Rectal smooth muscle tissue (tissue), 1 donor: ENCODE measurements around the gene MYH13.
"Not testable (repeated sequence)": the region's sequence is repeated elsewhere in the genome, so short reads cannot be mapped to it uniquely, and the experiment has no call there.

Experiments used
- H3K27ac ChIP-seq: one replicate; pipeline ENCODE4 v1.7.0; 2013; ENCODE audit warnings: low read depth, low read length, inconsistent platforms
- H3K27me3 ChIP-seq: one replicate; pipeline ENCODE4 v1.7.0; 2013; ENCODE audit warnings: low read length; ENCODE audit not compliant: control insufficient read depth, insufficient read depth
- H3K36me3 ChIP-seq: one replicate; pipeline ENCODE4 v1.7.0; 2013; ENCODE audit warnings: low read length; ENCODE audit not compliant: control insufficient read depth, insufficient read depth
- H3K4me1 ChIP-seq: one replicate; pipeline ENCODE4 v1.7.0; 2013; ENCODE audit warnings: low read length; ENCODE audit not compliant: control insufficient read depth, insufficient read depth
- H3K4me3 ChIP-seq: one replicate; pipeline ENCODE4 v1.7.0; 2013; ENCODE audit warnings: low read length
- H3K9ac ChIP-seq: one replicate; pipeline ENCODE4 v1.7.0; 2013; ENCODE audit warnings: low read length

The MYH13 gene

DNA sequence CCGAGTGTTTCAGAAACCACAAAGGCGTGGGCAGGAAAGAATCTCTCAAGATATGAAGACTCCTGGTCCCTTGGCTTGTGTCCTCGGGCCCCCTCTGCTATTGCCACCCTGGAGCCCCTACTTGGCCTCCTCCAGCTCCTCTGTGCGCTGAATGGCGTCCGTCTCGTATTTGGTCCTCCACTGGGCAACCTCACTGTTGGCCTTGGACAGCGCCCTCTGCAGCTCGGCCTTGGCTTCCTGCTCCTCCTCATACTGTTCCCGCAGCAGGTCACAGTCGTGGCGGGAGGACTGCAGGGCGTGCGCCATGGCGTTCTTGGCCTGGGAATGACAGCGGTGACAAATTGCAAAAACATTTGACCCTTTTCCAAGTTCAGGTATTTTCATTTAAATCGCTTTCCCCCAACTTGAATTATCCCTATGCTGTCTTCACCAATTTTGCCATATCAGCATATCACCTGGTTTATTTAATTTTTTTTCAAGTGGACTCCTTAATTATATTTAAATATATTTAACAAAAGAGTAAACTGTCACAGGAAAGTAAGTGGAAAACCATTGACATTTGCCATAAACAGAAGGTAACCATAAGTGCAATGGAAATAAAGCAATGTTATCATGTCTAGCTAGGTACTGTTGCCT is 59.7 kb downstream of the MYH13 start:
- Histone ChIP-seq H3K27ac (no peak overlapping the region), H3K4me1 (no peaks in the 10 kb centered on the region), H3K4me3 (no peak overlapping the region), H3K27me3 (no peaks in the 10 kb centered on the region), H3K36me3 (no peaks in the 10 kb centered on the region), H3K9ac (no peak overlapping the region)

DNA sequence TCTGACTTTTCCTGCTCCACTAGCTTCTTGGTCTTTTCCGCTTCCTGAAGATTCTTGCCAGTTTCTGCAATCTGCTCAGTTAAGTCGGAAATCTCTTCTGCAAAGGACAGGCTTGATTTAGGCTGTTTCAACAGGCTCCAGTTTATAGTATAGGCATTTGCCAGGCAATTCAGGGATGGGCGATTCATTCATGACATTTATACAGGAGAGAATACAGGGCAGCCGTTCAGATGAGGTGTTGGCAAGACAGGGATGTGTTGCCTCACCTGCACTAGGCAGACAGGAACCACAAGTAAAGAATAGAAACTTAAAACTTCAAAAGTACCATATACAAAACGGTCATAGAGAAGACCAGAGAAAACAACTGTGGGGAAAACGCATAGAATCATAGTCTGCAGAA is 61.7 kb downstream of the MYH13 start:
- H3K4me3 ChIP-seq = no peak overlapping the region
- H3K4me1 ChIP-seq = no peaks in the 10 kb centered on the region
- H3K36me3 ChIP-seq = no peaks in the 10 kb centered on the region
- H3K9ac ChIP-seq = no peak overlapping the region
- no peaks in the 10 kb centered on the region for H3K27me3 ChIP-seq
- no peak overlapping the region for H3K27ac ChIP-seq

DNA sequence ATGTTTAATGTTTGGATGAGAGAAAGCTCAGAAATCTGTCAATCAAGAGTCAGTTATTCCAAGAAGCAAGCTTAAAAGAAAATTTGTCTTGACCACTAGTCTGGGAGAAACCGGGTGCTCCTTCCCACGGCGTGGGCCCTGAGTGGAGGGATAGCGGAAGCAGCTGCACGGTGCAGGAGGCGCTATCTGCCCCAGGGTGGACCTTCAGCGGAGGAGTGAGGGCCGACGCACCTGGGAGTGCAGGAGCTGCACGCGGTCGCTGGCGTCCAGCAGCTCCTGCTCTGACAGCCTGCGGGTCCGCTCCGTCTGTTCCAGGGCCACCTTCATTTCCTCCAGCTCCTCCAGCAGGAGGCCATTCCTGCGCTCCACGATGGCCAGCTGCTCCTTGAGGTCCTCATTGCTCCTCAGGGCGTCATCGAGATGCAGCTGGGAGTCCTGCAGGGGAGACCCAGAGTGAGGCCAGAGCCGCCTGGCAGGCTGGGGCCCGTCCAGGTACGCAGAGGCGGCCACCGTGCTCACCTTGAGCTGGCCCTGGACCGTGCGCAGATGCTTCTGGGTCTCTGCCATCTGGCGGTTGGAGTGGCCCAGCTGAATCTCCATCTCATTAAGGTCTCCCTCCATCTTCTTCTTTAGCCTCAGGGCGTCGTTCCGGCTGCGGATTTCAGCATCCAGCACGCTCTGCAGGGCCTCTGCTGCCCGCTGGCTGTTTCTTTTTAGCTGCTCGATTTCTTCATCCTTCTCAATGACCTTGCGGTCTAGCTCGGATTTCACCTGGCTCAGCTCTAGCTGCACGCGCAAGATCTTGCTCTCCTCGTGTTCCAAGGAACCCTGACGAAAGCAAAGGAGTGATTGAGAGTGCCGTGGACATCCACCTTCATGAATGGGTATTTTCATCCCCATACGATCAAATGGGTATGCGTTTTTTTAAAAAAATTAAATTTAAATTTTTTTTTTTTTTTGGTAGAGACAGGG is 63.5 kb downstream of the MYH13 start:
- no peak overlapping the region for H3K27ac ChIP-seq
- no peaks in the 10 kb centered on the region for H3K4me1 ChIP-seq
- no peak overlapping the region for H3K9ac ChIP-seq
- H3K27me3 ChIP-seq = no peaks in the 10 kb centered on the region
- H3K36me3 ChIP-seq = no peaks in the 10 kb centered on the region
- H3K4me3 ChIP-seq = no peak overlapping the region

DNA sequence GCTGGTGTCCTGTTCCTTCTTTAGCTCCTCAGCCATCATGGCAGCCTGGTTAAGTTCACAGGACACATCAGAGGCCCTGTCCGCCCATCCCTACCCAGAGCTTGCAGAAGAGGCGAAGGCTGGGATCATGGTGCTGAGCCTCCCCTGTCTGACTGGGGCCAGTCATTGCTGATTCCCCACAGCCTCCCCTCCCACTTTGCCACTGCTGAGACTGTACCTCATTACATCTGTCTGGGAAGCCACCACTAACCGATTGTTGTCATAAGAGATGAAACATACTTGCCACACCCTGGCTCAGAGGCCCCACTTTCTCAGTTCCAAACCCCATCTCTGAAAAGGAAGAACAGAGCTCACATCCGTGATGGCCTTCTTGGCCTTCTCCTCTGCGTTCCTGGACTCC is 66.2 kb downstream of the MYH13 start:
- Histone ChIP-seq H3K4me1 (no peaks in the 10 kb centered on the region), H3K36me3 (no peaks in the 10 kb centered on the region), H3K27ac (no peak overlapping the region), H3K27me3 (no peaks in the 10 kb centered on the region), H3K4me3 (no peak overlapping the region), H3K9ac (no peak overlapping the region)

DNA sequence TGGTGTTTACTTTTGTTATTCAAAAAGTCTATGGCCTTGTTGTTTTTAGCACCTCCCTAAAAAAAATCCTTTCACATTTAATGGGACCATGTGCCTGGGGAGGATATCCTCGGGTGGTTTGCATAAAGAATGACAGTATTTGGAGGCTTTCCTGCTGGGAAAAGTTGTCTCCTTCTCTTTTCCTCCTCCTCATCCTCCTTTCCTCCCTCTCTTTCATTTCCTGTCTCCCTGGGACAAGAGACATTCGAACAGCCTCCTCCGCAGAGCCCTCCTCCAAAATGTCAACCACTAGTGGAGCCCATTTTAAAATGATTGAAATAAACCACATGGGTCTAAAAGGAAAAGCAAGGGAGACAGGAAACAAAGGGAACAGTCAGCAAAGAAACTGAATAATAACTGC is 67.4 kb downstream of the MYH13 start:
- Histone ChIP-seq H3K4me1 (no peaks in the 10 kb centered on the region), H3K9ac (no peak overlapping the region), H3K27me3 (no peaks in the 10 kb centered on the region), H3K4me3 (no peak overlapping the region), H3K36me3 (no peaks in the 10 kb centered on the region), H3K27ac (no peak overlapping the region)

DNA sequence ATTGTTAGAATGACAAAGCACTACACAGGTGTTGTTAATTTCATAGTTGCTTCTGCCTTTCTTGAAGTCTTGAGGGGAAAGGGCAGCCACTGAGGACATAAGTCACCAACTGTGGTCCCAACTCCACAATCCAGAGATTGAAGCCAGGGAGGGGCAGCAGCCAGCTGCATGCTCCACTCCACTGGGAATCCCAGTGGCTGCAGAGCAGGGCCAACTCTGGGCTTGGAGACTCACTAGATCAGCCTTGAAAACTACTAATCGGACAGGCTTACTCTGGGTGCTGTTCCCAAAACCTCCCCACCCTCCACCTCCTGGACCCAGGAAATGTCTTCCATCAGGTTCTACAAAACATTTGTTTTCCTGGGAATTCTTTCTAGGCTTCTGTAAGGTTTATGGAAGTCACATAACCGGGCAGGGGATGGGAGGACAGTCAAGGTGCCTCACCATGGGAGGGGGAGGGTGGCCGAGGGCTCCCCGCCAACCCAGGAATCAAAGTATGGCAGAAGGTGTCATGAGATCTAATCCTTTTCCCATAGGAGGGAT is 68.0 kb downstream of the MYH13 start:
- Histone ChIP-seq H3K27ac (no peak overlapping the region), H3K4me3 (no peak overlapping the region), H3K4me1 (no peaks in the 10 kb centered on the region), H3K36me3 (no peaks in the 10 kb centered on the region), H3K27me3 (no peaks in the 10 kb centered on the region), H3K9ac (no peak overlapping the region)

DNA sequence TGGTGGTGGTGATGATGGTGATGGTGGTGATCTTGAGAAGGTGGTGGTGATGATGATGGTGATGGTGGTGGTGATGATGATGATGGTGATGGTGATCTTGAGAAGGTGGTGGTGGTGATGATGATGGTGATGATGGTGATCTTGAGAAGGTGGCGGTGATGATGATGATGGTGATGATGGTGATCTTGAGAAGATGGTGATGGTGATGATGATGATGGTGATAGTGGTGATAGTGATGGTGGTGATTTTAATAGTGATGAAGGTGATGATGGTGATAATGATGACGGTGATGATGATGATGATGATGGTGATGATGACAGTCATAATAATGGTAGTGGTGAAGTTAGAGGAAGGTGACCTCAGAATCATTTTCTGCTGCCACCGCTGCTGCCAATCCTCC is 75.1 kb downstream of the MYH13 start:
- H3K27ac ChIP-seq = no peak overlapping the region
- H3K4me1 ChIP-seq = no peaks in the 10 kb centered on the region
- H3K27me3 ChIP-seq = no peaks in the 10 kb centered on the region
- H3K36me3 ChIP-seq = no peaks in the 10 kb centered on the region
- H3K4me3 ChIP-seq = no peak overlapping the region
- H3K9ac ChIP-seq = no peak overlapping the region

DNA sequence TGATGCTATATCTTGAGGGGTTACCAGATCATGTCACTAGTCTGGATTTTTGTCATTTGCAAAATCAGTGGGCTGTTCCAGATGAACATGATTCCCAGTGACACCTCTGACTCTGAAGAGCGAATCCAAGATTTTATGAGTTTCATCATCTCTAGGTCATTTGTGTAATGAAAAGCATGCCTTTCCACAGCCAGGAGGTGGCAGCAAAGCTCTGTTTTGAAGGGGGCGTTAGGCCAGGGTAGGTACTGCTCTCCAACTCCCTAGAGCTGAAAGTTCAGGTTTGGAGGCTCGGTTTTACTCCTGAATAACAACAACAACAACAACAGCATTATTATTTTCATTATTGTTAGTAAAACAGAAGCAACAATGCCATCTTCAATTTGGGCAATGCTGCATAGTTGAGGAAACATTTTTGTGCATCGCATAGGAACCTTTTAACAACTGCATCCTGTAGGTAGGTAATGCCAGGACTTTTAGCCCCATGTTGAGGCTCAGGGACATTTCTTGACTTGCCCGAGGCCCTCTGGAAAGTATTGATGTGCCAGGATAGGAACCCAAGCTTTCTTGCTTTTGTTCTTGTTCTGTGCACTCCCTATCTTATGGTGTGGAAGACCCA is 77.0 kb downstream of the MYH13 start:
- no peak overlapping the region for H3K9ac ChIP-seq
- no peaks in the 10 kb centered on the region for H3K36me3 ChIP-seq
- no peak overlapping the region for H3K4me3 ChIP-seq
- no peaks in the 10 kb centered on the region for H3K27me3 ChIP-seq
- no peak overlapping the region for H3K27ac ChIP-seq
- no peaks in the 10 kb centered on the region for H3K4me1 ChIP-seq

DNA sequence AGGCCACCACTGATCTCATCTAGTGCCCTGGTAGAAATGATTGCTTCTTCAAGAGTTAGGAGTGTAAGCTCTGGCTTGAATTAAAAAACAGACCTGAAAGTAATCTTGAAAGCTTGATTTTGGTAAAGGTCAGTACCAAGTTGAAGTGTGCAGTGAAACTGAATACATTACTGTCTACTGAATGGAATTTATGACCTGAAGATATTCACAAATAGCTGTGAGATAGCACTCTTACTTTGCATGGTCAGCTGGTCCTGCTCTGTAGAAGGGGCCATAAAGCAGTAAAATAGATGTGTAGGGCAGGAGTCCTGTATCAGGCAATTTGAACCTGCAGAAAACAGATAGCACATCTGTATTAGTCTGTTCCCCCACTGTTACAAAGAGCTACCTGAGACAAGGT is 78.6 kb downstream of the MYH13 start:
- H3K4me3 ChIP-seq = no peak overlapping the region
- H3K9ac ChIP-seq = no peak overlapping the region
- H3K27ac ChIP-seq = no peak overlapping the region
- H3K4me1 ChIP-seq = no peaks in the 10 kb centered on the region
- H3K27me3 ChIP-seq = no peaks in the 10 kb centered on the region
- H3K36me3 ChIP-seq = no peaks in the 10 kb centered on the region

DNA sequence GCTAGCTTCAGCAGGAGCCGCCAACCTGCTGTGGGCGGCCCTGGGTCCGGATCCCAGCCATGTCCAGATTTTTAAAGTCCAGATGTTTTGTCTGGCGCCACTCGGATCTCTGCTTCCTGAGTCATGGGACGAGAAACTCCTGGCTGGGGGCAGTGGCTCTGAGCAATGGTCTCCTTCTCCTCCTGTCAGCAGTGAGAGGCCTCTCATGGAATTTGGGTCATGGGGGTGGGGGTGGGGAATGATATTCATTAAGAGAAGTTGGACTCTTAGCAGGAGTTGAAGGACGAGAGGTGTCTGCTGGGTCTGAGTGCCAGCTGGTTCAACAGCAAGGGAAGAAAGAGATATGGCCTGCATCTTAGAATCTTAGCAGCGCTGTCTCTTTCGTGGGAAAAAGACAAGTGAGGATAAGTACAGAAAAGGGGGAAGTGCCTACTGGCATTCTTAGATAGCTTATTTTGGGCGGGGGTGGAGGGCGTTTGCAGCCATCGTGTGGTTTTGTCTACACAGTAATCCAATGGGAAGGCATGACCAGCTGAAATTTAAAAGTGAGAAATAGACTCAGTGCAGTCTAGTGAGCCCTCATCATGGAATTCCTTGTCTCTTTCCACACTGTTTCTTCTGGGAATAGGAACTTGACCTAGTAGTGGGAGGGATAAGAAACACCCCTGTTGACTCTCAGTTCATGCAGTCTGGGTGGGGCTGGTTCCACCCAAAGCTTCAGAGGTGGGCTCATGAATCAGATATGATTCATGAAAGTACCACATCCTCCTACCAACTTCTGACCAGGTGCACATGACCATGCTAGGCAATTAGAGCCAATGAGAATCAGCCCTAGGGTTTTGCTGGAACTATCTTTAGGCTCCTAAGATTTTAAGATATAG is 80.5 kb downstream of the MYH13 start:
- Histone ChIP-seq H3K4me1 (no peaks in the 10 kb centered on the region), H3K27me3 (no peaks in the 10 kb centered on the region), H3K9ac (no peak overlapping the region), H3K36me3 (no peaks in the 10 kb centered on the region), H3K27ac (no peak overlapping the region), H3K4me3 (no peak overlapping the region)

DNA sequence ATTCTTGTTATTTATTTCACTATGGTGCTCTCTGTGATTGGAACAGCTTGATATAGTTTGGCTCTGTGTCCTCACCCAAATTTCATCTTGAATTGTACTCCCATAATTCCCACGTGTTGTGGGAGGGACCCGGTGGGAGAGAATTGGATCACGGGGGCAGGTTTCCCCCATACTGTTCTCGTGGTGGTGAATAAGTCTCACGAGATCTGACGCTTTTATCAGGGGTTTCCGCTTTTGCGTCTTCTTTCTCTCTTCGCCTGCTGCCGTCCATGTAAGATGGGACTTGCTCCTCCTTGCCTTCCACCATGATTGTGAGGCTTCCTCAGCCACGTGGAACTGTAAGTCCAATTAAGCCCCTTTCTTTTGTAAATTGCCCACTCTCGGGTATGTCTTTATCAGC is 81.2 kb downstream of the MYH13 start:
- H3K4me1 ChIP-seq, H3K27me3 ChIP-seq, H3K9ac ChIP-seq, H3K27ac ChIP-seq, H3K36me3 ChIP-seq, H3K4me3 ChIP-seq: not testable (repeated sequence)

DNA sequence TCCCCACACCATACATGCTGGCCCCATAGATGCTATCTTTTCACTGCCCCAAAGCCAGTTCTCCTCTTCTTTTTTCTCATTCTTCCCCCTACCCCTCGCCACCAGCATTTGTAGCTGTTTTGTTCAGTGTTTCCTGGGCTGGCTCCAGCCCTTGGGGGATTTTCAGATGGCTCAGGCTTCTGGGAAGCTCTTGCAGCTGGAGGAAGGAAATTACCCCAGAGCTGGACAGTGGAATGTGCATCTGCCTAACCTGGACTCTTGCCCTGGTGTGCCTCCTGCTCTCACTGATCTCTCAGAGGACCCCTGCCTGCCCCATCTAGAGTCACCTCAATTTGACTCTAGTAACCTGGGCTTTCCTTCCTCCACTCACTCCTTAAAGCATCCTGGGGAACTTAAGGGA is 82.8 kb downstream of the MYH13 start:
- Histone ChIP-seq H3K36me3 (no peaks in the 10 kb centered on the region), H3K27ac (no peak overlapping the region)

More for the DNA sequence above, 82.8 kb downstream of the MYH13 start:
- Histone ChIP-seq H3K9ac (no peak overlapping the region), H3K4me3 (no peak overlapping the region), H3K27me3 (no peaks in the 10 kb centered on the region), H3K4me1 (no peaks in the 10 kb centered on the region)
